H9 (cell line): ENCODE data around the gene IQCN. TPM values are rescaled to one million over a fixed set of nuclear protein-coding genes. Genes with fewer than 3 reads are reported as not detected.

Source experiments
- DNase-seq: peaks from one replicate; pipeline ENCODE4 v3.0.0-alpha.2; 2017
- H2AFZ ChIP-seq: one replicate; pipeline ENCODE4 v1.6.1; 2013; ENCODE audit warnings: mild to moderate bottlenecking, low read length, control low read depth, moderate library complexity
- H2AK5ac ChIP-seq: 2 replicates; pipeline ENCODE4 v1.6.1; 2013; ENCODE audit warnings: low read length, control low read depth, mixed read lengths; ENCODE audit not compliant: insufficient read length
- H2BK120ac ChIP-seq: one replicate; pipeline ENCODE4 v1.6.1; 2013; ENCODE audit warnings: low read depth, mild to moderate bottlenecking, low read length, control low read depth, inconsistent platforms; ENCODE audit not compliant: poor library complexity, severe bottlenecking
- H2BK12ac ChIP-seq: 2 replicates; pipeline ENCODE4 v1.6.1; 2013; ENCODE audit warnings: low read length, control low read depth, mixed read lengths, low read depth; ENCODE audit not compliant: insufficient read length
- H2BK15ac ChIP-seq: 2 replicates; pipeline ENCODE4 v1.6.1; 2013; ENCODE audit warnings: low read depth, low read length, control low read depth
- H2BK20ac ChIP-seq: one replicate; pipeline ENCODE4 v1.6.1; 2013; ENCODE audit warnings: low read depth, mild to moderate bottlenecking, low read length, control low read depth, inconsistent platforms; ENCODE audit not compliant: poor library complexity, severe bottlenecking
- H2BK5ac ChIP-seq: 2 replicates; pipeline ENCODE4 v1.6.1; 2013; ENCODE audit warnings: low read length, control low read depth, mixed read lengths; ENCODE audit not compliant: insufficient read length
- H3K14ac ChIP-seq: 2 replicates; pipeline ENCODE4 v1.6.1; 2013; ENCODE audit warnings: low read length, control low read depth; ENCODE audit not compliant: insufficient read depth
- H3K18ac ChIP-seq: 2 replicates; pipeline ENCODE4 v1.6.1; 2013; ENCODE audit warnings: low read depth, mild to moderate bottlenecking, mixed read lengths, low read length, control low read depth; ENCODE audit not compliant: insufficient read length
- H3K23ac ChIP-seq: 2 replicates; pipeline ENCODE4 v1.6.1; 2013; ENCODE audit warnings: low read length, control low read depth, mixed read lengths, low read depth; ENCODE audit not compliant: insufficient read length
- H3K23me2 ChIP-seq: 2 replicates; pipeline ENCODE4 v1.6.1; 2013; ENCODE audit warnings: low read depth, mild to moderate bottlenecking, mixed read lengths, low read length, control low read depth; ENCODE audit not compliant: insufficient read length, poor library complexity, severe bottlenecking
- H3K27ac ChIP-seq: 2 replicates; pipeline ENCODE4 v1.5.1; 2013; ENCODE audit warnings: low read length, control low read depth, mixed read lengths, low read depth; ENCODE audit not compliant: insufficient read length
- H3K27me3 ChIP-seq: 2 replicates; pipeline ENCODE4 v1.6.1; 2013; ENCODE audit warnings: low read length, control low read depth, inconsistent platforms; ENCODE audit not compliant: insufficient read depth
- H3K4ac ChIP-seq: 2 replicates; pipeline ENCODE4 v1.6.1; 2013; ENCODE audit warnings: low read depth, mild to moderate bottlenecking, control low read depth, inconsistent platforms, low read length, moderate library complexity
- H3K4me1 ChIP-seq: 2 replicates; pipeline ENCODE4 v1.6.1; 2013; ENCODE audit warnings: low read length, control low read depth, inconsistent platforms; ENCODE audit not compliant: insufficient read depth
- H3K4me2 ChIP-seq: 2 replicates; pipeline ENCODE4 v1.6.1; 2013; ENCODE audit warnings: low read length, control low read depth, mixed read lengths; ENCODE audit not compliant: insufficient read length, insufficient read depth
- H3K56ac ChIP-seq: 2 replicates; pipeline ENCODE4 v1.6.1; 2013; ENCODE audit warnings: low read depth, mild to moderate bottlenecking, mixed read lengths, low read length, control low read depth; ENCODE audit not compliant: insufficient read length
- H3K79me1 ChIP-seq: 2 replicates; pipeline ENCODE4 v1.6.1; 2013; ENCODE audit warnings: low read depth, mild to moderate bottlenecking, moderate library complexity, low read length, control low read depth, inconsistent platforms; ENCODE audit not compliant: insufficient read depth, poor library complexity, severe bottlenecking
- H3K79me2 ChIP-seq: 2 replicates; pipeline ENCODE4 v1.6.1; 2013; ENCODE audit warnings: low read length, control low read depth, inconsistent platforms; ENCODE audit not compliant: insufficient read depth
- H3K9ac ChIP-seq: 2 replicates; pipeline ENCODE4 v1.6.1; 2013; ENCODE audit warnings: low read length, control low read depth, mixed read lengths; ENCODE audit not compliant: insufficient read length; ENCODE audit errors: extremely low read depth
- H3K9me3 ChIP-seq: one replicate; pipeline ENCODE4 v1.6.1; 2013; ENCODE audit warnings: low read depth, low read length, inconsistent platforms; ENCODE audit not compliant: control insufficient read depth
- H3T11ph ChIP-seq: one replicate; pipeline ENCODE4 v1.6.1; 2013; ENCODE audit warnings: mild to moderate bottlenecking, low read length, control low read depth, inconsistent platforms
- H4K20me1 ChIP-seq: one replicate; pipeline ENCODE4 v1.6.1; 2013; ENCODE audit not compliant: control insufficient read depth, insufficient read length, insufficient read depth
- H4K5ac ChIP-seq: 2 replicates; pipeline ENCODE4 v1.6.1; 2013; ENCODE audit warnings: low read depth, mild to moderate bottlenecking, mixed read lengths, low read length, control low read depth; ENCODE audit not compliant: insufficient read length
- H4K8ac ChIP-seq: replicated peaks from 2 replicates; pipeline ENCODE4 v1.6.1; 2013; ENCODE audit warnings: low read length, control low read depth, mixed read lengths, low read depth; ENCODE audit not compliant: insufficient read length
- H4K91ac ChIP-seq: 2 replicates; pipeline ENCODE4 v1.6.1; 2013; ENCODE audit warnings: low read depth, mild to moderate bottlenecking, moderate library complexity, mixed read lengths, low read length, control low read depth; ENCODE audit not compliant: insufficient read length
- H3K27ac Mint-ChIP-seq, 3 experiments: 2 replicates in 2 of 3; 3 replicates in 1 of 3; pipeline ENCODE4 v1.8.0; 2020 to 2021; ENCODE audit warnings: mixed read lengths in 3 of 3, mild to moderate bottlenecking in 1 of 3, moderate library complexity in 1 of 3
- H3K27me3 Mint-ChIP-seq: 2 replicates; pipeline ENCODE4 v1.8.0; 2021; ENCODE audit warnings: low read depth, mild to moderate bottlenecking, moderate library complexity, mixed read lengths
- H3K36me3 Mint-ChIP-seq, 3 experiments: 2 replicates in 2 of 3; 3 replicates in 1 of 3; pipeline ENCODE4 v1.8.0; 2020 to 2021; ENCODE audit warnings: low read depth in 3 of 3, mixed read lengths in 3 of 3; ENCODE audit not compliant: insufficient read depth in 1 of 3
- H3K4me1 Mint-ChIP-seq, 2 experiments: 2 replicates each; pipeline ENCODE4 v1.8.0; 2020; ENCODE audit warnings: mixed read lengths in 2 of 2
- H3K4me3 Mint-ChIP-seq, 2 experiments: 2 replicates in 1 of 2; 3 replicates in 1 of 2; pipeline ENCODE4 v1.8.0; 2020 to 2021; ENCODE audit warnings: mild to moderate bottlenecking in 2 of 2, mixed read lengths in 2 of 2, moderate library complexity in 1 of 2
- H3K9me3 Mint-ChIP-seq, 2 experiments: 2 replicates in 1 of 2; 3 replicates in 1 of 2; pipeline ENCODE4 v1.8.0; 2020; ENCODE audit warnings: mild to moderate bottlenecking in 2 of 2, mixed read lengths in 2 of 2, moderate library complexity in 1 of 2
- WGBS: extraction: QIAGEN DNeasy Blood & Tissue Kit; methylation state at CpG from one replicate; pipeline ENCODE4 v1.1.7; 2013; ENCODE audit warnings: missing lambda C conversion rate, low lambda C conversion rate, mixed read lengths; ENCODE audit not compliant: insufficient read length; ENCODE audit errors: extremely low coverage; 5-methylcytosine and 5-hydroxymethylcytosine counted together
- total RNA-seq: library from RNA; stranded (reverse); gene quantifications from 2 replicates; pipeline ENCODE4 v1.2.1, GENCODE V29; 2021
- TF ChIP-seq, protein P1 (sequence below): fragments of 200-600 bp; sonication (generic); conservative IDR thresholded peaks from 3 replicates; pipeline ENCODE4 v1.8.0; 2021; ENCODE audit warnings: antibody characterized with exemption, mild to moderate bottlenecking

The IQCN gene
- total RNA-seq, 1 experiment from 2014 or later: 0.39 TPM

DNA sequence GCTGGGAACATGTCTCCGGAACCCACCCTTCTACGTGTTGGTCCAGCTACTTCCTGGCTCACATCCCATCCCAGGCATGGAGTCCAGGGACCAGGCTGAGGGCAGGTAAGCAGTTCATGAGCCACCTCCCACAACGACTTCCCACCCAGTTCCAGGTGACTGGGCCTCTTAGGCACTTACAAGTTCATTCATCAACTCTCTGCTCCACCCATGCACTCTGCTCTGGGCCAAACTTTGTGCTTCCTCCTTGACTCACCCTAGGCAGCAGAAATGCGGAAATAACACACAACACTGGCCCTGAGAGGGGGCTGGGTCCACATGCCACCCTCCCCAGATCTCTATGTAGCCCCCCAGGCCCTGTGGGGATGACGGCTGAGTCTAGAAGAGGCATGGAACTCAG is 20.5 kb downstream of the IQCN start:
- Histone ChIP-seq H3K23ac (no peak overlapping the region), H3K4ac (no peak overlapping the region; the same call in 1 of the 2 replicates), H3K27me3 (no peaks in the 10 kb centered on the region), H3K9ac (no peak overlapping the region), H2AFZ (no peak overlapping the region), H3K27ac (no peak overlapping the region), H3K18ac (no peak overlapping the region), H2AK5ac (no peak overlapping the region), H2BK5ac (no peak overlapping the region), H2BK12ac (no peak overlapping the region), H3T11ph (no peak overlapping the region), H3K56ac (no peak overlapping the region), H2BK20ac (no peak overlapping the region), H3K9me3 (no peaks in the 10 kb centered on the region), H3K4me2 (no peak overlapping the region), H3K14ac (no peak overlapping the region), H2BK15ac (no peak overlapping the region), H4K20me1 (peaks cover 3% of the 10 kb centered on the region), H3K79me2 (no peaks in the 10 kb centered on the region), H4K91ac (no peak overlapping the region), H2BK120ac (no peak overlapping the region), H3K4me1 (no peaks in the 10 kb centered on the region), H3K79me1 (no peaks in the 10 kb centered on the region), H4K8ac (no peak overlapping the region), H4K5ac (no peak overlapping the region), H3K23me2 (peaks cover 4% of the 10 kb centered on the region)
- H3K9me3 Mint-ChIP-seq: no peaks in the 10 kb centered on the region
- TF ChIP-seq, protein P1, sequence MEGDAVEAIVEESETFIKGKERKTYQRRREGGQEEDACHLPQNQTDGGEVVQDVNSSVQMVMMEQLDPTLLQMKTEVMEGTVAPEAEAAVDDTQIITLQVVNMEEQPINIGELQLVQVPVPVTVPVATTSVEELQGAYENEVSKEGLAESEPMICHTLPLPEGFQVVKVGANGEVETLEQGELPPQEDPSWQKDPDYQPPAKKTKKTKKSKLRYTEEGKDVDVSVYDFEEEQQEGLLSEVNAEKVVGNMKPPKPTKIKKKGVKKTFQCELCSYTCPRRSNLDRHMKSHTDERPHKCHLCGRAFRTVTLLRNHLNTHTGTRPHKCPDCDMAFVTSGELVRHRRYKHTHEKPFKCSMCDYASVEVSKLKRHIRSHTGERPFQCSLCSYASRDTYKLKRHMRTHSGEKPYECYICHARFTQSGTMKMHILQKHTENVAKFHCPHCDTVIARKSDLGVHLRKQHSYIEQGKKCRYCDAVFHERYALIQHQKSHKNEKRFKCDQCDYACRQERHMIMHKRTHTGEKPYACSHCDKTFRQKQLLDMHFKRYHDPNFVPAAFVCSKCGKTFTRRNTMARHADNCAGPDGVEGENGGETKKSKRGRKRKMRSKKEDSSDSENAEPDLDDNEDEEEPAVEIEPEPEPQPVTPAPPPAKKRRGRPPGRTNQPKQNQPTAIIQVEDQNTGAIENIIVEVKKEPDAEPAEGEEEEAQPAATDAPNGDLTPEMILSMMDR: no peak
- no CpG with 5 or more reads among the region's 5 CpGs for WGBS
- H3K27ac Mint-ChIP-seq: no peak overlapping the region; a peak in 1 of 7 replicates
- H3K27me3 Mint-ChIP-seq: peaks cover 17% of the 10 kb centered on the region
- H3K36me3 Mint-ChIP-seq: no peaks in the 10 kb centered on the region
- DNase-seq: no peak
- no peak overlapping the region for H3K4me3 Mint-ChIP-seq
- H3K4me1 Mint-ChIP-seq: peaks cover 20 to 23% of the 10 kb centered on the region in 2 experiments
